Measurements from ENCODE around the gene CCR5.
"Not testable (repeated sequence)": the region's sequence is repeated elsewhere in the genome, so short reads cannot be mapped to it uniquely, and the experiment has no call there.

The CCR5 gene

GRCh38 chr3:46370839-46371518, at the start of gene CCR5:
Gene CCR5 (plus strand): TSS chr3:46370946. CDS start chr3:46372903, 1,957 bp downstream.
- FAIRE-seq: no peak

GRCh38 chr3:46321461-46322104, 49.2 kb upstream of the CCR5 start:
- no peak for FAIRE-seq

GRCh38 chr3:46324036-46324435, 46.7 kb upstream of the CCR5 start:
- no peak for FAIRE-seq

DNA sequence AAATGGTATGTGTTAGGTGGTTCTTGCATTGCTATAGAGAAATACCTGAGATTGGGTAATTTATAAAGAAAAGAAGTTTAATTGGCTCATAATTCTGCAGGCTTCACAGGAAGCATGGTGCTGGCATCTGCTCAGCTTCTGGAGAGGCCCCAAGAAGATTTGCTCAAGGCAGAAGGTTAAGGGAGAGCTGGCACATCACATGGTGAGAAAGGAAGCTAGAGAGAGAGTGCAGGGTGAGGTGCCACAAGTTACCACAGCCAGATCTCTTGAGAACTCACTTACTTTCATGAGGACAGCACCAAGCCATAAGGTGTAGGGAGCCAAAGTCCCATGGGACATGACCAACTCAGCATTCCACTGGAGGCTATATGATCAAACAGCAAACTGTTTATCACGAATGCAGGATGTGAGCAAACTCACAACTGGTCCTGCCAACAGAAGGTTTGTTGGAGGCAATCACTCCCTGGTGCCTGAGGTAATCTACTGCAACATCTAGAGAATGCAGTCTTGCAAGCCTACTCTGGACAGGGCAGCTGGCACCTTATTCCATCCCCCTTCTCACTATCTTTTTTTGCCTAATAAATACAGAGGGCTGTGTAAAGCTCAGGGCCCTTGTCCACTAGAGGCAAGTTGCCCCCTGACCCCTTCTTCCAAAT, 45.0 kb upstream of the CCR5 start:
- no peak for FAIRE-seq

DNA sequence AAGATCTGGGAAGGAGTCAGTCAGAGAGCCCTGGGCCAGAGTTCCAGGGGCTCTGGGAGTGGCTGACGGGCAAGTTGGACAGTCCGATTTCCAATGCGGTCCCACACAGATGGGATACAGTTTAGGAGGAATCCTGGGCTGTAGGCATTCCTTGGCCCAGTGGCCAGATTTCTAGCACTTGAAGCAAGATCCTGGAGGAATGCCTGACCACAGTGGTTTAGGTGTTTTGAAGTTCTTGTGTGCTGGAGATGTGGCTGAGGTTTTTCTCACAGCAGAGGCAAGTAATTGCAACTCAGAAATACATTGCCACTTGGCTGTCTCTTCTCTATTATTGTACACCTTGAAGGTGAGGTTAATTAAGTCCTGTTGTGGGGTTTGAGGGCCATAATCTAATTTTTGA, 40.1 kb upstream of the CCR5 start:
- FAIRE-seq: not testable (repeated sequence)

DNA sequence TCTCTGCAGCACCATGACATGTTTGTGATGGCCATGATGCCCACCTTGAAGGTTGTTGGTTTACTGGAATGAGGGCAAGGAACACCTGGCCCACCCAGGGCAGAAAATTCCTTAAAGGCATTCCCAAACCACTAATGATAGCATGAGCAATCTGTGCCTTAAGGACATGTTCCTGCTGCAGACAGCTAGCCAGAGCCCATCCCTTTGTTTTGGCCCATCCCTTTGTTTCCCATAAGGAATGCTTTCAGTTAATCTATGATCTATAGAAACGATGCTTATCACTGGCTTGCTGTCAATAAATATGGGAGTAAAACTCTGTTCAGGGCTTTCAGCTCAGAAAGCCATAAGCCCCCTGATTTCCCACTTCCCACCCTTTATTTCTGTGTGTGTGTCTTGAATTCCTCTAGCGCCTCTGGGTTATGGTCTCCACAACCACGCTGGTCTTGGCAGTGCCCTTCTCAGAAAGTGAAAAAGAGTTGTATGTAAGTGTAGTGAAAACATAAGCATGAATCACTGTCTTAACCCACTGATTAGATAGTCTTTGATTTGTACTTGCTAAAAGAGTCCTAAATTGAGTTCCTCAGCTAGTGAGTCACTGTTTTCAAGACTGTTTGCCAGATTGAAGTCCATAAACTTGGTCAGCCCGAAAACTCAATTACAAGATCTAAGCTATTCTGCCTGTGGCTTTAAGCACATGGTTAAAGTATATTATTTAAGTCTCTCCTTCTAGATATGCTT, 35.8 kb upstream of the CCR5 start:
- no peak for FAIRE-seq

DNA sequence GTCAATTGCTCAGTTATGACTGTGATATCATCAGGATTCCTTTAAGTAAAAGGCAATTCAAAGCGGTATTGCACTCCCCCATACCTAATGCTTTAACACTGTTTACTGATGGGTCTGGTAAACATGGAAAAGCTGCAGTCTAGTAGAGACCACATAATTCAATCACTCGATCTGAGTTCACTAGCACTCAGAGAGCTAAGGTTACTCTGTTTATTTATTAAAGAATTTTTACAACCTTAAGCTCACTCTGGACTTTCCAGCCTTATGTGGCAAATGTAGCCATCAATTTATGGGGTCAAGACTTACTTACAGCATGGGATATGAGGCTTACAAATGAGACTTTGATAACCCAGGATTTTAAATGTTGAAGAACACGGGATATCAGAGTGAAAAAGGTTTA, 35.2 kb upstream of the CCR5 start:
- no peak for FAIRE-seq

GRCh38 chr3:46337911-46338310, 32.8 kb upstream of the CCR5 start:
- no peak for FAIRE-seq

- no peak for FAIRE-seq
Measured at GRCh38 chr3:46338840-46339239, 31.9 kb upstream of the CCR5 start.

GRCh38 chr3:46344476-46344875, 26.3 kb upstream of the CCR5 start:
- no peak for FAIRE-seq

DNA sequence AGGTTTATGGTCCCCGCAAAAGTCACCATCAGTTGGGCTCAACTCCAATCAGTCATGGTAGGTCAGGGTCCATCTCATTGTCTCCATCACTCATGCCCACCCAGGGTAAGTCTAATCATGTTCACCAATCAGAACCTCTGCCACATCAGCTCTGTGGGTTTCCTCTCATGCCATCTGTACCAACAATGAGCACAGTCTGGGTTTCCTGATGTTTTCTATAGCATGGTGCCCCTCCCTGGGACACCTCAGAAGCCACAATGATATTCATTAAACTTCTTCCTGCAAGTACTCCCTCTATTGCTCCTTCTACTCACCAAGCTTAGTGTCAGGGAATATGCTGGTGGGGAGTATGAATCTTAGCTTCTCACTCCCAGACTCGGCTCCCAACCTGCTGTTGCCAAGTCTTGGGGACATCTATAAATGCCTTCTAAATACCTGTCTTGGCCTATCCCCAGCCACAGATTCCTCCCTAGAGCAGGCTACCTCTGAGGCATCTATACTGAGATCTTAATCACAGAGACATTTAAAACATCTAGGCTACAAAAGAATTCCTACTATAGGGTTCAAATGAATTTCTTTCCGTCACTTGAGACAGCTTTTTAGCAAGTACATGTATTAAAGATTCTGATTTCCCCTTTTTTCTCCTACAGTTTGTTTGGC, 21.8 kb upstream of the CCR5 start:
- no peak for FAIRE-seq

- FAIRE-seq: no peak
Measured at GRCh38 chr3:46349484-46350261, 21.1 kb upstream of the CCR5 start.

DNA sequence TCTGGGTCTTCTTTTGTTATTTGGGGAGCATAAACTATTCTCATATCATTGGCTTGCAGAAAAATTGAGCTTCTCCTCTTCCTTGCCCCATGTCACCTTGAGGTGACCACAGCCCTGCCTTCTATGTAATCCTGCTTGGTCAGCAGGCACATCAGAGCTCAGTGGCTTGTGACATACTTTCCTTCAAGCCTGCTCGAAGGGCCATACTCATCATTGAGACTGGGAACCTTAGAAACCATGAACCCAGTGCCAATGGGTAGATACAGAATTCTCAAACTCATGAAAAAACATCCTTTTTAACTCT, 20.5 kb upstream of the CCR5 start:
- no peak for FAIRE-seq

- no peak for FAIRE-seq
Measured at GRCh38 chr3:46351646-46352045, 19.1 kb upstream of the CCR5 start.

GRCh38 chr3:46353090-46353489, 17.7 kb upstream of the CCR5 start:
- no peak for FAIRE-seq

DNA sequence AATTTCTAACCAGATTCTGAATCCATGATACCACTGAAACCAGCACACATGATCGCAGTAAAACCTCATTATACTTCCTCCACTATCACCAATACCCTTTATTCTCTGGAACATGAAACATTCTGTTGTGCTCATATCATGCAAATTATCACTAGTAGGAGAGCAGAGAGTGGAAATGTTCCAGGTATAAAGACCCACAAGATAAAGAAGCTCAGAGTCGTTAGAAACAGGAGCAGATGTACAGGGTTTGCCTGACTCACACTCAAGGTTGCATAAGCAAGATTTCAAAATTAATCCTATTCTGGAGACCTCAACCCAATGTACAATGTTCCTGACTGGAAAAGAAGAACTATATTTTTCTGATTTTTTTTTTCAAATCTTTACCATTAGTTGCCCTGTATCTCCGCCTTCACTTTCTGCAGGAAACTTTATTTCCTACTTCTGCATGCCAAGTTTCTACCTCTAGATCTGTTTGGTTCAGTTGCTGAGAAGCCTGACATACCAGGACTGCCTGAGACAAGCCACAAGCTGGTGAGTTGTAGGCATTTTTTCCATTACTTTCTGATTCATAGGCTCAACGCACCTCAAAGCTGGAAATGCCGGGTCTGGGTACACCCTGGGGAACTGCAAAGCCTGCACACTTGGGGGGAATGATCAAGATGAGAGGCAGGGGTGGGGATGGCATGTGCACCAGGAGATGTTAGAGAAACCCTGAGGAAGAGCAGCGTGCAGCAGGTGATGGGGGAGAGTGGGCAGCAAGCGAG, 16.9 kb upstream of the CCR5 start, which contains the start of gene CCR2:
CCR2 (plus strand) TSS at position 465 of the 764 bp plus-strand sequence. CDS start 3,417 bp downstream, outside the sequence.
- no peak for FAIRE-seq

DNA sequence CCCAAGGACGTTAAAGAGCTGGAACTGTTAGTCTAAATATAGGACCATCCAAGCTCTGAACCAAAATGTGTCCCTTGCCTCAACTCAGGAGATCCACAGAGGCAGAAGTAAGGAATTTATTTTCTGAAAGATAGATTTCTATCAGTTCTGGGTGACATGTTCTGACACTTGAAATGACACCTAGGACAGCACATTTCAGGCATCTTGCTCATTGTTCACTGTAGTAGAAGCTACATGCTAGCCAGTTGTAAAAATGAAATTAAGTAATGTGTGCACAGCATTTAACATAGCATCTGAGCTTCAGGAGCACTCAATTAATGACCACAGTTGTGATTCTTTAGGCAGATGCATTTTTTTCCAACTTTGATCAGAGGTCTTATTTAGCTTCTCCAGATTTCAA, 16.3 kb upstream of the CCR5 start:
- FAIRE-seq: no peak

DNA sequence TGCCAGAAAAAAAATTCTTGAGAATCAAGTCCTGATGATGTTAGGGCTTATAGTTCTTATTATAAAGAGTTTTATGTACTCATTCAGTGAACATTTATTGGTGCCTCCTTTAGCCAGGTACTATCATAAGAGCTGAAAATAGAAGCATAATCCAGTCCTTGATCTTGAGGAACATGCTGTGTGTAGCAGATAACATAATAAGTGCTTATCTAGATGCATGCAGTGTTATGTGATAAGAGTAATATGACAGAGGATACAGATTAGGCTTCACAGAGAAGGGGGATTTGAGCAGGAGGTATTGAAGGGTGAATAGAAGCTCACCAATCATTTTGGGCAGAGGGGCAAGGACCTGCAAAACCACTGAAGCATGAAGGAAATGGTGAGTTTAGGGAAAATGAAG, 15.8 kb upstream of the CCR5 start:
- FAIRE-seq: no peak

GRCh38 chr3:46356276-46356675, 14.5 kb upstream of the CCR5 start:
- no peak for FAIRE-seq

GRCh38 chr3:46356909-46357308, 13.8 kb upstream of the CCR5 start:
- no peak for FAIRE-seq

DNA sequence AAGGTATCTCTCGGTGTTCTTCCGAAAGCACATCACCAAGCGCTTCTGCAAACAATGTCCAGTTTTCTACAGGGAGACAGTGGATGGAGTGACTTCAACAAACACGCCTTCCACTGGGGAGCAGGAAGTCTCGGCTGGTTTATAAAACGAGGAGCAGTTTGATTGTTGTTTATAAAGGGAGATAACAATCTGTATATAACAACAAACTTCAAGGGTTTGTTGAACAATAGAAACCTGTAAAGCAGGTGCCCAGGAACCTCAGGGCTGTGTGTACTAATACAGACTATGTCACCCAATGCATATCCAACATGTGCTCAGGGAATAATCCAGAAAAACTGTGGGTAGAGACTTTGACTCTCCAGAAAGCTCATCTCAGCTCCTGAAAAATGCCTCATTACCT, 12.3 kb upstream of the CCR5 start:
- no peak for FAIRE-seq

Measured in TTC549 (cell line).